ENCODE measurements around the gene WDFY4.

Gene WDFY4

DNA sequence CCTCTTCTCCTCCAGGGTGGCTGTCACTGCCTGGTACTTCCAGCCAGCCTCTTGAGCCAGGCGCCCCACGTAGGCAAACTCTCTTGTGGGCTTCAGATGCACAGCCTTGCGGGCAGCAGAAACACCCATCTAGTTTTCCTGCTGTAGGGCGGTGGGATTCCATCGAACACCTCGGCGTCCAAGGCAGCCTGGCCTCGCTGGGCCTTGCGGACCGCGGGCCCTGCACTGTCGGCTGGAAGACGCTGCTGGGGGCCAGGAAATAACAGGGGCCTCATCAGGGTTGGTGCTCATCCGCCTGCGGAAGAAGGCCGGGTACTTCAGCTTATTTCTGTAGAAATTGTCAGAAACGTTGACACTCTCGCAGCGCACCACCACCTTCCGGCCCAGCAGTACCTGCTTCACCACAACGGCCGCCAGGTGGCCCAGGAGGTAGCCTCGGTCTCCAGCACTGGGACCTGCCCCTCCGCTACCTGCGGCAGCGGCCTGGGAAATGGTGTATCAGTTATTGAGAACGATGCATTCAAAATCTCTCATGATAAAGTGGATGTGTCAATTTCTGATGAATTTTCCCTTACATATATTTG is 61.1 kb downstream of the WDFY4 start:
- DNase-seq = no peak

- no peak for DNase-seq
Measured at GRCh38 chr10:48748573-48748972, 63.9 kb downstream of the WDFY4 start.

DNA sequence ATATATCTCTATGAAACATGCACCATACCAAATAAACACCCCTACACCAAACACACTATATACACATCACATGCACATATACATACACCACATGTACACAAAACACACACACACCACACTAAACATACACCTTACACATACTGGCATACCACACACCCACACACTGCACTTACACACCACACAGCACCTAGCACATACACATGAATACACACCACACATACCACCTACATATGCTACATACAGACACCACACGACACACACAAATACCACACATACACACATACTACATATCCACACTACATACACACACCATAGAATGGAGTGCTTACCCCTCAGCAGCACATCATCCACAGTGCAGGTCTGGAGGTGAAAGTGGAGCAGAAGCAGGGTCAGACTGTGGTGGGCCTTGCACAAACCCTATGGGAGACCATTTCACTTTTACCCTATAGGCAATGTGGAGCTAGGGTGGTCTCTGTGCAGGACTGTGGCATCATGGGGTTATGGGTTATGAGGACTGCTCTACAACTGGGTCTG is 64.6 kb downstream of the WDFY4 start:
- DNase-seq = no peak

- no peak for DNase-seq
Measured at GRCh38 chr10:48750019-48750418, 65.3 kb downstream of the WDFY4 start.

DNA sequence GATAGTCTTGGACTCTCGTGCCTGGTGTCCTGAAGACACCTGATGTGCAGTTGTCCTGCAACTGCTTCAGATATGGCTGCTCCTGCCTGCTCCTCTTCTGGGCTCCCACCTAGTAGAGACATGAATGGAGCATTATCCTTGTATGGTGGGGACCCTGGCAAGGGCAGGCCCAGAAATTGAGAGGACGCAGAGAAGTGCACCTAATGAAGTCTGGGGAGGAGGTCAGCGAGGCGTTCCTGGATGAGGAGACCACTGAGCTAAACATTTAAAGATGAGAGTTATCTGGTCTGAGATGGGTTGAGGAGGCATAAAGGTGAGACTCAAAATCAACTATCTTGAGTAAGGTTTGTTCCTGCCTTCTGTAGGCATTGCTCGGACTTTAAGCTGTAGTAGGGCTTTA is 66.3 kb downstream of the WDFY4 start:
- no peak for DNase-seq

DNA sequence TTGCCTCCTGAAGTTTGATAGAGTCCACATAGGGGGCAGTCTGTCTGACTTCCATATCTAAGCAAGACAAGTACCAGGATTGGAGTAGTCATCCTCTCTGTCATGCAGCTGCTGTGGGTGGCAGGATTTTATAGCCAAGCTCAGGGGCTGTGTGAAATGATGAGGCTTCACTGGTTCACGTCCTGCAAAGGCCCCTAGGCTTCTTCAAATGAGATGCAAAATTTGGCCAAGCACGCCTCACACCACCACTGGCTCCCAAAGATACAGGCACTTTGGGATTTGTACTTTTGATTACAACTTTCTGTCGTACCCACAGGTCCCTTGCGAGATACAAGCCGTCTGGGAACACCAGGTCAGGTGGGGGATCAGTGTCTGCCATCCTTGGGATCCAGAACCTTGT is 67.1 kb downstream of the WDFY4 start:
- no peak for DNase-seq

- DNase-seq = no peak
Measured at GRCh38 chr10:48758411-48758810, 73.7 kb downstream of the WDFY4 start.

DNA sequence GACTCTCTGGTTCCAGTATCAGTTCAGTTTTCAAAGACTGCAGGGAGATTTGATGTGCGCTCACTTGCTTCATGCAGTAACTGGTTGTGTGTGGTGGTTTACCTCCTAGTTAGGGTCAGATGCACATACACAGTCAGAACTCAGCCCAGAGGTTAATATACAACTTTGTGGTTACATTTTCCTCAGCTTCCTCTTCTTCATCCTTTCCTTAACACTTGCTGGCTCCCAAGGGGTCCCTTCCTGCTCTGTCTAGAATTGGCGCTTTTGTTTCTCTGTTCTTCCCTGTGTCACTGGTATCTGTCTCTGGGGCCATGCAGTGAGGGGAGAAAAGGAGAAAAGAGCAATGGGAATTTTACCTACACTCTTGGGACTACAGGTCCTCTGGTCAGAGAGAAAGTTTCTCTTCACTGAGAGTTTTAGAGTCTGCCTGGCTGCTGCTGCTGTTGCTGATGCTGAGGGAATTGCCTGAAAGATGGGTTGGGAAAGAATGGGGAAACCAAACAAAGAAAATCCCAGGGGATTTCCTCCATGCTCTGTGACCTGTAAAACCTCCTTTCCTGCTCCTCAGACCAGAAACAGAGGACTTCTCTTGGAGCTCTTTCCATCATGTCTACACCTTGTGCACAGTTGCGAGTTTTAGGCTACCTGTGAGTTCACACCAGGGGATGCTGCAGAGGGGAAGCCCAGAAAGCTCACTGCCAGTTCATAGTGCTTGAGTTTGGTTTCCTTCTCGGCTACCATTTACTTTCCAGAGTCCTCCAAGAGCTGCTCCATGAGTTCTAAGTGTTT is 74.6 kb downstream of the WDFY4 start:
- DNase-seq = no peak

DNA sequence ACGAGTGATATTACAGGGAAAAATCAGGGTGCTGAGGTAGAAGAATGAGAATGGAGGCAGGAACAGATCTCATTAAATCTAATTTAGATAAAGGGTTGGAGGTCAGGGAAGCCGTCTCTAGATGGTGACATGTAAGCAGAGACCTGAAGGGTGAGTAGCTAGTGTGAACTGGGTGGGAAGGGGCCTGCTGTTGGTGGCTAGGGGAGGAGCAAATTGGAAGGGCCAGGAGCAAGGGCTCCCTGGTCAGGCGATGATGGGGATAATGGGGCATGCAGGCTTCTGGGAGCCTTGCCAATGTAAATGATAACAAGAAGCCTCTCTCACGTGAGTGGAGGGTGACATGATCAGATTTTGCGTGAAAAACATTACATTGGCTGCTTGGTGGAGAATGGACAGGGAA is 76.3 kb downstream of the WDFY4 start:
- no peak for DNase-seq

- no peak for DNase-seq
Measured at GRCh38 chr10:48762064-48763042, 77.7 kb downstream of the WDFY4 start.

DNA sequence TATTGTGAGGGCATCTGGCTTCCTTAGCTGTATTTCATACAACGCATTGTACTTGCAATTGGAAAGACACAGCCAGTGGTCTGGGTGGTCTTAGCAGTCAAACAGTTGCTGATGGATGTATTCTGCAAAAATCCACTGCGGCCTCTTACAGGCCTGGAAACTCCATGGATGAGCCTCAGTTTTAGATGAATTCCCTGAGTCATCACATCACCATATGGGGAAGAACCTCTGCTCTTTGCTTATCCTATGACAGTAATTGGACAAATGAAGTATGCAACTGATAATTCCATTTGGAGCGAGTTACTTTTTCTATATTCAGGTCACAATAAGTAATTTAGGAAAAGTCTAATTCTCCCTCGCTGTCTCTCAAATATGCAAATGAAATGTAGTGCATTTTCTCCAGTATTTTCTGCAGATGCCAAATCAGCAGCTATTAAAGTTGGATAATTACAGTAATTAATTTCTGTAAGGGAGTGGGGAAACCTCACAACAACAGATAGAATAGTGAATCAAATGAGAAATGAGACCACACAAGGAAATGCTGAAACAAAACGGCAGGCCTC is 78.8 kb downstream of the WDFY4 start:
- DNase-seq = no peak

DNA sequence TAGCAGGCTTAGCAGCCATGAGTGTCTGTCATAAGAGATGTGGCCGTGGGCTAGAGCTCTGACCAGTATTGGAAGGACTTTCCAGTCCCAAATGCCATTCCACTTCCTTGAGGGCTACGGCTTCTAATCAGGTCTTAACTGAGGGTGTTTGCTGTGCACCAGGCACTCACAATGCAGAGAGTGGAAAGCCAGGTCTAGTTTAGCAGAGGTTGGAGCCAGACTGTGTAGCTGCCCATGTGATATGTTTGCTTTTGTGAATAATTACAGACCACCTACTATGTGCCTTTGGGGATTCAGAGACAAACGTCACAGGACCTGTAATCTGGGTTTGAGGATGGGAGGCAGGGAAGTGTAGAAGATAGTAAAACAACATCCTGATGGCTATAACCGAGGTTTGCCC is 79.8 kb downstream of the WDFY4 start:
- DNase-seq = no peak

DNA sequence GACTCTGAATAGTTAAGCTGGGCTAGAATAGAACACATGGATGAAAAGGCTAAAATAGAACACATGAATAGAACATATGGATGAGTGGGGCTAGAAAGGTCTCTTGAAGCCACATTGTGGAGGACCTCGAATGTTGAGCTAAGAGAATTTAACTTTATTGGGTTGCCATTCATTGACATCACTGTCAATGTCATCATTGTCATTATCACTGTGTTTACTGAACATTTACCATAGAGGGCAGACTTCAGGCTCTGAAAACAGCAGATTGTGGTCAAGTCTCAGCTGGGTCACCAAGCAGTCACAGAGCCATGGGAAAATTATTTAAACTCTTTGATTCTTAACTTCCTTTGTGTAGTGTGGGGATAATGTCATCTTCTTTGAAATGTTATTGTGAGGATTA is 80.4 kb downstream of the WDFY4 start:
- DNase-seq = no peak

DNA sequence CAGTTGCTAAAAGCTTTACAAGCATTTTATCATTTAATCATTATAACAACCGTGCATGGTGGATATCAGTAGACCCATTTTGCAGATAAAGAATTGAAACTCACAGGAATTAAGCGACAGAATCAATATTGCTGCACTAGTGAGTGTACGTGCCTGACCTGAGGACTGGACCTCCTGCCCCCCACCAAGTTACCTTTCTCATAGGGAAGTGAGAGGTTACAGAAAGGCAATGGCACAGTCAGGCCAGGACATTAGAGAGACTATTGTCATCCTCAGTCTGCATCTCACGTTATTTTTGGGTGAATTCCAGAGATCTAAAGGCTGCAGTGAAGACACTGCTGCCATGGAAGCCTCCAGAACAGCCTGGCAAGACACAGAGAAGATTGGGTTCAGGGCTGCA is 80.9 kb downstream of the WDFY4 start:
- no peak for DNase-seq

- DNase-seq = no peak
Measured at GRCh38 chr10:48767373-48768143, 82.9 kb downstream of the WDFY4 start.

DNA sequence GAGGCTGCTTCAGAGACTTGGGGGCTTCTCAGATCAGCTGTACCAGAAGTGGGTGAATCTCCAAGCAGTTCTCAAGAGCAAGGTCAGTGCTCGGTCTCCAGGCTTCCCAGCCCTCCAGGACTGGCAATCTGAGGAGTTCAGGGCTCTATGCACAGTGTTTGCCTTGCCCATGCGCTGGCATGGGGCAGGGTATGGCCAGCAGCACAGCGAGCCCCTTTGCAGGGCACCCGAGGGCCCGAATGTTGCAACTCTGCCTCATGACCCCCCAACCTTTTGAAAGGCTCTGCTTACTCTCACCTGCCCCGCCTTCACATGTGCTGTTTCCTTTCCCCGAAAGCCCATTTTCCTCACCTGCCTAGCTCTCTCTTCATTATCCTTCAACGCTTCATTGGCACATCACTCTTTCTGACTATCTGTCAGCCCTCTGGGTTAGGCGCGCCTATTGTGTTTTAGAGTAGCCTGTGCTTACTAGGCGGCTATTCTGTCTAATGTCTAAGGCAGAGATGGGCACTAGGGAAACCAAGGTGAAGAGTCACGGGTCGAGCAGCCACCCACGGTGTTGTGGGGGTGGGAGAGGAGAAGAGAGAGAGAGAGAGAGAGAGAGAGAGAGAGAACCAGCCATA is 83.6 kb downstream of the WDFY4 start:
- no peak for DNase-seq

DNA sequence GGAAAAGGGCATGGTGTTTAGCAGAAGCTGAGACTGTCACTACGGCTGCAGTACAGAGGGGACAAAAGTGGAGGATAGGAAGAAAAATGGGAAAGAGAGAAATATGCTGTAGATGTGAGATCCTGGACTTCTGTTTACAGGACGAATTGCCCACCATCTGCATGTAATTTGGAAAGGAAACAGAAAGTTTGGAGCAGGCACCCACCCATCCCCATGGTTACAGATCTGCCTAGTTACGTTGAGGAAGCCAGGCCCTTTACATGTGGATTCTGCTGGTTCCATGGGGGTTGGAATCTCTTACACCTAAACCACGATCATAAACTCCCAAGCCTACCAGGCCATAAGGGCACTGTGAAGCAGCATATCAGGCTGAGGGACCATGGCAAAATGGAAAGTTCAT is 84.3 kb downstream of the WDFY4 start:
- no peak for DNase-seq

DNA sequence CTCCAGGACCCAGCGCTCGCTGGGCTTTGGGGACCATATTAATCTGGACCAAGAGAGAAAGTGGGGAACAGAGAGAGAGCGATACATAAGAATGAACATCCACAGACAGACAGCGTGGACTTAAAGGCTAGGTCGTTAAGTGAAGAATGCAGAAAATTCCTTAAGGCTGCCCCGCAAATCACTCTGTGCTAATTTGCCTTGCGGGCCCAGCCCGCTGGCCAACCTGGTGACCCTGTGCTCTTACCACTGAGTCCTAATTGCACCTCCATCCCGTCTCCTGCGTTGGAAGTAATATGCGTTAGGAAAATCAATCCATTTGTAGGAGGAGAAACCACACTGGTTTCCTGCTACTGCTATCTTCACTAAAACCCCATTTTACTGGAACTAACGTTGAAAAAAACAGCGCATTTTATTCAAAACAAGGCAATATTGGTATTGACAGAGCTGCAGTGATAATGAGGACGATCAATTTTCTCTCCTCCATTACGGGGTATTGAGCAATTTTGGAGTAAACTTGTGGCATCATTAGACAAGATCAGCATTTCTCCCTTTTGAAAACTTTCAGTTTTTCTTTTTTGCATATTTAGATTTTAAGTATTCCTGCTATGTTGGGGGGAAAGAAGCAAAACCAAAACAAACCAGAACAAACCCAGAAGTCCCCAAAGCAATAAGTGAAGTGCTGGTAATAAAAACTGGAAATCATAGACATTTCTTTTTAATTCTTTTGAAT is 85.2 kb downstream of the WDFY4 start:
- no peak for DNase-seq

GRCh38 chr10:48770561-48771089 is 86.0 kb downstream of the WDFY4 start:
- DNase-seq = no peak

DNA sequence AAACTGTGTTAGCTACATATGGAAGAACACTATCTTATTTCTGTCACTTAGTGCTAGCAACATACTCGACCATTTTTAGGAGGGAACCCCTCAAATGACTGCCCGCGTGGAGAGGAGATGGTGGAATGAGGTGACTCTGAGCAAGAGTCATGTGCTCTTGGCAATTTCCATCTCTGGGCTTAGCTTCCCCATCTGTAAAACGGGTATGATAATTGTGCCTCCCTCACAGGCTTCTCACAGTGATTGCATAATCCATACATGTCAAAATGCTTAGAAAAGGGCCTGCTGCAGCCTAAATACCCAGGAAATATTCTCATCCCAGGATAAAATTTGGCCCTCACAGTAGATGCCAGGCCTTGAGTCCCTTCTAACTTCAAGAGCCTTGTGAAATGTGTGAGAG is 86.6 kb downstream of the WDFY4 start:
- DNase-seq = no peak

DNA sequence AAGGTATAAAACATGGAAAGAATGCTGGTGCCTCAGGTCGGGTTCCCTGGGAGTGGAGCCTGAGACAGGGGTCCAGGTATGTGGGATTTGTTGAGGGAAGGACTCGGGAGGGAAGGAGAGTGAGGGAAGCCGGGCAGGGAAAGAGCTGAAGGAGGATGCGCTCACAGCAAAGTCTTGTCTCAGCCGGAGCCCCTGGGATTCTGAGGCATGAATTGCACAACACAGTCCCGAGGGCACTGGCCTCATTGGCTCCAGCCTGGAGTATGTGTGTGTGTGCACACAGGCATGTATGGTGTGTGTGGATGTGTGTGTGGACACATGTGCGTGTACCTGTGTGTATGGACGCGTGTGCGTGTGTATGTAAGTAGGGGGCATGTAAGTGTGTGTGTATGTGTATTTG is 87.4 kb downstream of the WDFY4 start:
- DNase-seq = no peak
